Esophagus muscularis mucosa (tissue), 4 donors: ENCODE data around the gene THADA.

Source experiments
- CTCF ChIP-seq, 3 experiments: fragments of 200-600 bp in 2 of 3; fragments of 450-650 bp in 1 of 3; sonication (generic) in 2 of 3; IDR thresholded peaks; one replicate each; pipeline ENCODE4 v1.5.1; 2017 to 2019; ENCODE audit warnings: antibody characterized with exemption in 3 of 3, mild to moderate bottlenecking in 2 of 3, moderate library complexity in 1 of 3
- EP300 ChIP-seq: sonication (generic); formaldehyde crosslinking; IDR thresholded peaks from one replicate; pipeline ENCODE4 v1.6.1; 2017; ENCODE audit warnings: antibody characterized with exemption
- POLR2A ChIP-seq: fragments of 450-650 bp; IDR thresholded peaks from one replicate; pipeline ENCODE4 v1.6.1; 2017; ENCODE audit warnings: antibody characterized with exemption, moderate library complexity, mild to moderate bottlenecking, low read depth

- TF ChIP-seq POLR2A (no peak), CTCF (IDR thresholded peaks at IDR 0.05) (no peak), EP300 (no peak)
These were observed 289.6 kb downstream of the THADA start for GRCh38 chr2:43306197-43306596.
